Dermis blood vessel endothelial cell (primary cell): ENCODE measurements around the gene STARD13. TPM values are rescaled to one million over a fixed set of nuclear protein-coding genes. Genes with fewer than 3 reads are reported as not detected.

Experiments
- DNase-seq: peaks from one replicate; pipeline ENCODE4 v3.0.0; 2010
- total RNA-seq: library from RNA; depleted of rRNA; stranded (reverse); fragments of >200 nt; gene quantifications from 2 replicates; pipeline ENCODE4 v1.2.3, GENCODE V29; 2014

Gene STARD13
- total RNA-seq, 1 donor from 2014 or later: 27.7 TPM

- DNase-seq: no peak
Measured at GRCh38 chr13:33076001-33076992, 209.3 kb downstream of the STARD13 start.

DNA sequence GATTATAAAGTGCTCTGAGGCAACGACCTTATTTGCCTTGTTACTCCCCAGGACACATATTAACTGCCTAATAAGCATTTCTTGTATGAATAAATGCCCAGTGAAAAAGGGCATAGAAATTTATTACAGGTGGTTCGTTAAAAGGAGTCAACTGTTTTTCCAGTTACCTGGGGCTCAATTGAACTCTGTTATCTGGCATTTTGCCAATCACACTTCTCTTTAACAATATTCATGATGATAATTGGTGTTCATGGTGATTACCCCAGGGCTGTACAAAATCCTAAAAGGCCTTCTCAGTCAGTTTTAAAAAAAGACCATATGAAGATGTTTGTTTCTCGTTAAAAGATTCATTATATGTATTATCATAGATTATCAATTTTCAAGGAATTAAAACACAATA lies 212.2 kb downstream of the STARD13 start:
- DNase-seq: no peak

- DNase-seq: no peak
Measured at GRCh38 chr13:33072759-33073158, 212.8 kb downstream of the STARD13 start.

GRCh38 chr13:33072282-33072681 lies 213.3 kb downstream of the STARD13 start:
- DNase-seq: no peak

GRCh38 chr13:33070713-33071112 lies 214.8 kb downstream of the STARD13 start:
- no peak for DNase-seq

GRCh38 chr13:33069365-33069764 lies 216.2 kb downstream of the STARD13 start:
- DNase-seq: peak; percentile 46

DNA sequence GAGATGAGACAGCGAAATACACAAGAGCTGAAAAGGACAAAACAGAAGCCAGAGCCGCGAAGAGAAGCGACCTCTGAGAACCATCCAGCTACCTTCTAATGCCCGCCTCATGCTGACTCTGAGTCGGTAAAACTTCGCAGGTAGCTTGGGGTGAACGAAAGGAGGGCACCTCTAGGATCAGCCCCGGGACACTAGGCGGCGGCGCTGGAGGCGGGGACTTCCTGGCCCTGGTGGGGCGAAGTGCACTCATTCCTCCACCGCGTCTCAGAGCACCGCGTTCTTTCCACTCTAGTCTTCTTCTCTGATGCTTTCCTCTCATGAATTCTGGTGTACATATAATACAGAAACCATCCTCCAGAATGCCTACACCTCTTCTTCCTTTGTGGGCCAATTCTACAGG lies 219.2 kb downstream of the STARD13 start:
- no peak for DNase-seq

GRCh38 chr13:33060815-33061214 lies 224.7 kb downstream of the STARD13 start:
- no peak for DNase-seq

DNA sequence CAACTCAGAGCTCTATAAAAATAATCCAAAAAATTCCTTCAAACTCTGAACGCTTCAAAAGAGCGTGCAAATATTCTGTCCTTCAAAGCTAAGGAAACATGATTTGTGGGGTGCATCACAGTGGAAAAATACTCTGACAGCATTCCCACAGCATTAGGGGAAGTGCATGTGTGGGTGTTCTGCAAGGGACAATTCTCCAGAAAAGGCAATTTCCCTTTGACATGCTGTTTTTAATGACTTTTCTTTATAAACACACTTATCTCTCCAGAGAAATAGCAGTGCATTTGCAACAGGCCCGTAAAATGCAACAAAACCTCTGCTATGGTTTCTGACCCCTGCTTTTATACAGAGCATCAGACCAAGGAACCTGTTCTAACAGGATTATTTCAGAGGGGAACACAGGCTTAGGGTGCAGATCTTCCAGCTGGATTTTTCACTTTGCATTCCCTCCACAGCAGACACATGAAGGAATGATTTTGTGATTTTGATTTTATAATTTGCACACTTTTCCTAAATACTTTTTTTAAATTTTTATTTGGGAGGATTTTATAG lies 226.7 kb downstream of the STARD13 start:
- no peak for DNase-seq

DNA sequence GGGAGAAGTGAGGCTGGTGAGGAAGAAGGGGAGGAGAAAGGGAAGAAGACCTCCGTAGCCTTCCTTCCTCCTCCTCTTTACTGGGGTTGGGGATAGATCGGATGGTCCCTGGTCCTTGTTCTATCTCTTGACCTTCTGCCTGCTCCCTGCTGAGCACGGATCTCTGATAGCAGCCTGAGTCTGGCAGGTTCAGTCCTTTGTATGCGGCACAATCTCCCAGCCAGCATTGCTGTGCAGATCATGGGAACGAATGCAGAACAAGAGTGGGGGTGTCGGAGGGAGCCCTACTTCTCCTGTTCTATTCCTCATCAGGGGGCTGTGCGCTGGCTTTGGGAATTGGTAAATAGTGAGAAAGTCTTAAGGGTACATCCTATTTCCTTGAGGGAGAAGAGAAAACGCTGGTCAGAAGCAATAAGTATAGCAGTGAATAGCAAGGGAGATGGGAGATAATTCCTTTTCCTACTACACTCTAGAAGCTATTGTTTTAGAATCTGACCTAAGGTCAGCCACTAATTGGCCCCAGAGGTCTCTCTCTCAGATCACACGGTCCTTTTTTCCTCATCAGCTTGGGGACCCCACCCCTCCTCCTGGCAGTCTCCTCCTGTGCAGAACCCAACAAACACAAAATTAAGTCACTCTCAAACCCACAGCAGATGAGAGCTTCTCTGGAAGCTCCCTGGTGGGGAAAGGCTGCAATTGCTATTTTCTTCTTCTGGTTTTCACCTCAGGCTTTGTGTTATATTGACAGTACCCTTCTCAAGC lies 228.4 kb downstream of the STARD13 start:
- DNase-seq: peak; percentile 37

DNA sequence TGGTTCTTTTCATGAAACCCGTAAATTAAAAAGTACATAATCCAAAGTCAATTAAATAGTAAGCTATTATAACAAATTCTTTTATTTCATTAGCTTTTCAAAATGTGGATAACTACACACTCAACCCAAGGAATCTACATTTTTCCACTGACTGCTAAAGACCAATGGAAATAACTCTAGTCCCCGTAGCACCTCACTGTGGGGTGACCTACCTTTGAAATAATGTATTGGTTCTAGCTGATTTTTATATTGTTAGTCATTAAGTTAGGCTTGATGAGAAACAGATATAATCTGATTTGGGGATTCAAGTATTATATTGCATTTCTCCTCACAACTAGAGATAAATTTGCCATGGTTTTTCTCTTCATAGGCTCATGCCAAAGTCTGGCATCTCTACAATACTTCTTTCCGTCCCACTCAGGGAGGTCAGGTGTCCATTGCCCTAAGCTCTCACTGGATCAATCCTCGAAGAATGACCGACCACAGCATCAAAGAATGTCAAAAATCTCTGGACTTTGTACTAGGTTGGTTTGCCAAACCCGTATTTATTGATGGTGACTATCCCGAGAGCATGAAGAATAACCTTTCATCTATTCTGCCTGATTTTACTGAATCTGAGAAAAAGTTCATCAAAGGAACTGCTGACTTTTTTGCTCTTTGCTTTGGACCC lies 232.0 kb downstream of the STARD13 start:
- DNase-seq: no peak
